K562 (cell line): ENCODE data around the gene RAP1A. TPM values are rescaled to one million over a fixed set of nuclear protein-coding genes. Genes with fewer than 3 reads are reported as not detected.

Experiments used
- E2F6 ChIP-seq, 2 experiments: IDR thresholded peaks; 2 replicates each; pipeline ENCODE4 v1.6.1; 2011; ENCODE audit warnings: borderline replicate concordance in 1 of 2, control low read depth in 1 of 2, low read depth in 1 of 2, low read length in 1 of 2, mild to moderate bottlenecking in 1 of 2, mixed read lengths in 1 of 2, moderate library complexity in 1 of 2; ENCODE audit not compliant: insufficient read depth in 1 of 2, insufficient read length in 1 of 2, poor library complexity in 1 of 2, severe bottlenecking in 1 of 2; ENCODE audit errors: extremely low read depth in 1 of 2
- ZBTB49 ChIP-seq: sonication (generic); formaldehyde crosslinking; IDR thresholded peaks from 2 replicates; pipeline ENCODE4 v1.8.0; 2022; ENCODE audit warnings: missing genetic modification reagents, mild to moderate bottlenecking, borderline replicate concordance
- ZNF518B ChIP-seq: fragments of 250-450 bp; sonication (Bioruptor Pico); IDR thresholded peaks from 2 replicates; pipeline ENCODE4 v1.5.0; 2021; ENCODE audit warnings: mild to moderate bottlenecking, moderate library complexity
- polyA plus RNA-seq, 8 experiments: library from polyadenylated mRNA; depleted of rRNA in 4 of 8; stranded (reverse) in 5 of 8; unstranded in 3 of 8; fragments of >200 nt; fragmentation: Nextera tagmentation in 2 of 8; fragmentation: Illumina TruSeq in 1 of 8; extraction: Ambion mirVana in 2 of 8; extraction: Trizol in 1 of 8; gene quantifications; 2 replicates each; pipeline versions ENCODE4 v1.2.1 to v1.2.3, GENCODE V29; 2011 to 2014; ENCODE audit warnings: inconsistent platforms in 1 of 8, missing spikeins in 1 of 8
- total RNA-seq, 7 experiments: library from RNA; depleted of rRNA in 6 of 7; stranded (reverse); fragments of >200 nt in 6 of 7; fragmentation: Illumina TruSeq in 2 of 7; extraction: Trizol in 2 of 7; gene quantifications; 2 replicates each; pipeline versions ENCODE4 v1.2.1 to v1.2.3, GENCODE V29; 2011 to 2021; ENCODE audit warnings: low replicate concordance in 1 of 7
- TF ChIP-seq, protein P1 (sequence below), 2 experiments: fragments of 450-650 bp; IDR thresholded peaks; 2 replicates each; pipeline ENCODE4 v1.6.1; 2016; ENCODE audit warnings: mild to moderate bottlenecking in 2 of 2, borderline replicate concordance in 1 of 2, low read depth in 1 of 2, moderate library complexity in 1 of 2
- TF ChIP-seq, protein P2 (sequence below): fragments of 450-650 bp; IDR thresholded peaks from 2 replicates; pipeline ENCODE4 v1.6.1; 2016; ENCODE audit warnings: borderline replicate concordance

The RAP1A gene
- total and polyA plus RNA-seq, 9 of the 15 experiments (the other 6 are each of a cell fraction or from before 2014, with no cell fraction given): 13.4 to 86.2 (median 32.5) TPM

- TF ChIP-seq, protein P1, sequence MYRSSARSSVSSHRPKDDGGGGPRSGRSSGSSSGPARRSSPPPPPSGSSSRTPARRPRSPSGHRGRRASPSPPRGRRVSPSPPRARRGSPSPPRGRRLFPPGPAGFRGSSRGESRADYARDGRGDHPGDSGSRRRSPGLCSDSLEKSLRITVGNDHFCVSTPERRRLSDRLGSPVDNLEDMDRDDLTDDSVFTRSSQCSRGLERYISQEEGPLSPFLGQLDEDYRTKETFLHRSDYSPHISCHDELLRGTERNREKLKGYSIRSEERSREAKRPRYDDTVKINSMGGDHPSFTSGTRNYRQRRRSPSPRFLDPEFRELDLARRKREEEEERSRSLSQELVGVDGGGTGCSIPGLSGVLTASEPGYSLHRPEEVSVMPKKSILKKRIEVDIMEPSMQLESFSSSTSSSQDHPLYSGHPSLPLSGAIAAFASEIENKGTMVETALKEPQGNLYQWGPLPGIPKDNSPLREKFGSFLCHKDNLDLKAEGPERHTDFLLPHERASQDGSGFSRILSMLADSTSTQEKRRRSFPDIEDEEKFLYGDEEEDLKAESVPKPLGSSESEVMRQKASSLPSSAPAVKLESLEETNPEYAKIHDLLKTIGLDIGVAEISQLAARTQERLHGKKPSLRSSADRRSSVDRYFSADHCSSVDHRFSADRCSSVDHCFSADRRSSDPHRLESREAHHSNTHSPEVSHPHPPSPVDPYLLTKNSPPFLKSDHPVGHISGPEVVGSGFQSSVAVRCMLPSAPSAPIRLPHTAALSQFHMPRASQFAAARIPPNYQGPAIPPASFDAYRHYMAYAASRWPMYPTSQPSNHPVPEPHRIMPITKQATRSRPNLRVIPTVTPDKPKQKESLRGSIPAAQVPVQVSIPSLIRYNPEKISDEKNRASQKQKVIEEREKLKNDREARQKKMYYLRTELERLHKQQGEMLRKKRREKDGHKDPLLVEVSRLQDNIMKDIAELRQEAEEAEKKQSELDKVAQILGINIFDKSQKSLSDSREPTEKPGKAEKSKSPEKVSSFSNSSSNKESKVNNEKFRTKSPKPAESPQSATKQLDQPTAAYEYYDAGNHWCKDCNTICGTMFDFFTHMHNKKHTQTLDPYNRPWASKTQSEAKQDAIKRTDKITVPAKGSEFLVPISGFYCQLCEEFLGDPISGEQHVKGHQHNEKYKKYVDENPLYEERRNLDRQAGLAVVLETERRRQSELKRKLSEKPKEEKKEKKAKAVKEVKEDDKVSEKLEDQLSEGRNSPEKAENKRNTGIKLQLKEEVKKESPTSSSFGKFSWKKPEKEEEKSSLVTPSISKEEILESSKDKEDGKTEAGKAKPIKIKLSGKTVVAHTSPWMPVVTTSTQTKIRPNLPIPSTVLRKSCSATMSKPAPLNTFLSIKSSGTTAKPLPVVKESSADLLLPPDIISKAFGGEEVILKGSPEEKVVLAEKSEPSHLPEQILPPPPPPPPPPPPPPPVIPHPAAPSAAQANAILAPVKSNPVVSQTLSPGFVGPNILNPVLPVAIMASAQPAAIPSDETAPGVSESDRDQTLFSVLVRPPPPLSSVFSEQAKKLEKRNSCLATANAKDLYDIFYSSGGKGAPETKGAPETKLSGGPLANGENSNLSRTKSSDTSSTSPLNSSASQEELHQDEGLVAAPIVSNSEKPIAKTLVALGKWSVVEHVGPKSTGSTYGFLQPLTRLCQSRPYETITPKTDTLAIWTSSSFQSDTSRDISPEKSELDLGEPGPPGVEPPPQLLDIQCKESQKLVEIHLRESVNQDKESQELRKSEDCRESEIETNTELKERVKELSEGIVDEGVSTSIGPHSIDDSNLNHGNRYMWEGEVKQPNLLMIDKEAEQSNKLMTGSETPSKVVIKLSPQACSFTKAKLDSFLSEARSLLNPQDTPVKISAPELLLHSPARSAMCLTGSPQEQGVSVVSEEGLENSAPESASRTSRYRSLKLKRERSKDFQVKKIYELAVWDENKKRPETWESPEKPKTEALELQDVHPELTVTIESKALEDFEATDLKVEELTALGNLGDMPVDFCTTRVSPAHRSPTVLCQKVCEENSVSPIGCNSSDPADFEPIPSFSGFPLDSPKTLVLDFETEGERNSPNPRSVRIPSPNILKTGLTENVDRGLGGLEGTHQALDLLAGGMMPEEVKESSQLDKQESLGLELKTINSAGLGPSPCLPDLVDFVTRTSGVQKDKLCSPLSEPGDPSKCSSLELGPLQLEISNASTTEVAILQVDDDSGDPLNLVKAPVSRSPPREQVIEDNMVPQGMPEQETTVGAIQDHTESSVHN (IDR thresholded peaks at IDR 0.05; ENCODE audit: borderline replicate concordance in 1 of 2, low read depth in 1 of 2): no peak
- no peak for TF ChIP-seq ZNF518B
- 0 out of 2 replicates have a peak, but pooled peaks have one; percentile 65 for TF ChIP-seq ZBTB49 (CRISPR knock-in tag)
- TF ChIP-seq, protein P2, sequence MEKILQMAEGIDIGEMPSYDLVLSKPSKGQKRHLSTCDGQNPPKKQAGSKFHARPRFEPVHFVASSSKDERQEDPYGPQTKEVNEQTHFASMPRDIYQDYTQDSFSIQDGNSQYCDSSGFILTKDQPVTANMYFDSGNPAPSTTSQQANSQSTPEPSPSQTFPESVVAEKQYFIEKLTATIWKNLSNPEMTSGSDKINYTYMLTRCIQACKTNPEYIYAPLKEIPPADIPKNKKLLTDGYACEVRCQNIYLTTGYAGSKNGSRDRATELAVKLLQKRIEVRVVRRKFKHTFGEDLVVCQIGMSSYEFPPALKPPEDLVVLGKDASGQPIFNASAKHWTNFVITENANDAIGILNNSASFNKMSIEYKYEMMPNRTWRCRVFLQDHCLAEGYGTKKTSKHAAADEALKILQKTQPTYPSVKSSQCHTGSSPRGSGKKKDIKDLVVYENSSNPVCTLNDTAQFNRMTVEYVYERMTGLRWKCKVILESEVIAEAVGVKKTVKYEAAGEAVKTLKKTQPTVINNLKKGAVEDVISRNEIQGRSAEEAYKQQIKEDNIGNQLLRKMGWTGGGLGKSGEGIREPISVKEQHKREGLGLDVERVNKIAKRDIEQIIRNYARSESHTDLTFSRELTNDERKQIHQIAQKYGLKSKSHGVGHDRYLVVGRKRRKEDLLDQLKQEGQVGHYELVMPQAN: peak; percentile 78; the same call in 1 of the 2 replicates
- peak; percentile 97 for TF ChIP-seq E2F6 (IDR thresholded peaks at IDR 0.05; ENCODE audit: borderline replicate concordance in 1 of 2, extremely low read depth in 1 of 2, insufficient read depth in 1 of 2, insufficient read length in 1 of 2, low read depth in 1 of 2, low read length in 1 of 2, poor library complexity in 1 of 2, severe bottlenecking in 1 of 2)
Measured at GRCh38 chr1:111620441-111620971, 917 bp downstream of the RAP1A start (continued).
